HG03469 (cell line): ENCODE results near the gene SDC1.

Source experiments
- ATAC-seq: cut with Tn5 transposase; IDR thresholded peaks from one replicate; pipeline ENCODE4 v1.9.1; 2021; ENCODE audit warnings: mild to moderate bottlenecking, moderate library complexity, moderate number of reproducible peaks; ENCODE audit not compliant: unreplicated experiment

Gene SDC1

DNA sequence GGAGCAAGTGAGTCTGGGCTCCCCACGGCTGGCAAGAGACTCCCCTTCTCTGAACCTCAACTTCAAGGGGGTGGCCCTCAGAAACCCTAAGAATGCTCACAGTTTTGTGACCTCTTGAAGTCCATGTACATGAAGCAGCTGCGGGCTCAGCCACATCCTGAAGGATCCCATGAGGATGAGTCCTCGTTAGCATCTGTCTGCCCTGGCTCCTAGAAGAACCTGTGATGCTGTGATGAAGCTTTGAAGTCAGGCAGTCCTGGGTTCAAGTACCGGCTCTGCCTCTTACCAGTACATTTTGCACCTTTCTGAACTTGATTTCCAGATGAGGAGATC is 38.1 kb downstream of the SDC1 start:
- ATAC-seq: no peak

DNA sequence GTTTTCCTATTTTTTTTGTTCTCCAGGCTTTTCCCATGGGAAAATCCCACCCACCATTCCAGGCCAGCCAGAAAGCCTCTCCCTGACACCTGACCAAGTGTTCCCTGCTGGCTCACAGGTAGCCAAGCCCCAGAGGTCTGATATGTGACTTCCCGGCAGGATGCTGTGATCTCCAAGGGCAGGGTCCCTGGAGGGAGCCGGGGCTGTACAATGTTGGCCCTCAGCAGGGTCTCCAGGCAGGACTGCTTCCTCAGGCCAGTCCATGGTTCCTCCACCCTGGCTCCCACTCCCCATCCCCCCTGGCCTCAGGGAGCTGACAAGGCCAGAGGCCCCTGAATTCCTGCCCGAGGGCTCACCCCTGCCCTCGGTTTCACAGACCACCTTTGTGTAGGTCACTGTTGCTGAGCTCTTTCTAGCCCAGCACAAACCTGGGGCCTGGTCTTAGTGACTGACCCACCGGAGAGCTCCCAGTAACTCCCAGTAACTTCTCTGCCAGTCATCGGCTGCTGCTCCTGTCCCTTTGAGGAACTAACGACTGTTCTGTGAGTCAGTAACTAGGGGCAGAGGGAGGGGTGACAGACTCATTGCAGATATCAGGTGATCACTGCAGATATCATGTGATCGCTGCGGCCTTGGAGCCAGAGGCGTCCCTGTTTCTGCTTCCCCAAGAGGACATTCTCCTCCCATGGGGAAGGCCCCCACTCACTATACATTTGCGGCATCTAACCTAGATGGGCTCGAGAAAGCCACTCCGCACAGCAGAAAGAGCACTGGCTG is 38.7 kb downstream of the SDC1 start:
- ATAC-seq: no peak

DNA sequence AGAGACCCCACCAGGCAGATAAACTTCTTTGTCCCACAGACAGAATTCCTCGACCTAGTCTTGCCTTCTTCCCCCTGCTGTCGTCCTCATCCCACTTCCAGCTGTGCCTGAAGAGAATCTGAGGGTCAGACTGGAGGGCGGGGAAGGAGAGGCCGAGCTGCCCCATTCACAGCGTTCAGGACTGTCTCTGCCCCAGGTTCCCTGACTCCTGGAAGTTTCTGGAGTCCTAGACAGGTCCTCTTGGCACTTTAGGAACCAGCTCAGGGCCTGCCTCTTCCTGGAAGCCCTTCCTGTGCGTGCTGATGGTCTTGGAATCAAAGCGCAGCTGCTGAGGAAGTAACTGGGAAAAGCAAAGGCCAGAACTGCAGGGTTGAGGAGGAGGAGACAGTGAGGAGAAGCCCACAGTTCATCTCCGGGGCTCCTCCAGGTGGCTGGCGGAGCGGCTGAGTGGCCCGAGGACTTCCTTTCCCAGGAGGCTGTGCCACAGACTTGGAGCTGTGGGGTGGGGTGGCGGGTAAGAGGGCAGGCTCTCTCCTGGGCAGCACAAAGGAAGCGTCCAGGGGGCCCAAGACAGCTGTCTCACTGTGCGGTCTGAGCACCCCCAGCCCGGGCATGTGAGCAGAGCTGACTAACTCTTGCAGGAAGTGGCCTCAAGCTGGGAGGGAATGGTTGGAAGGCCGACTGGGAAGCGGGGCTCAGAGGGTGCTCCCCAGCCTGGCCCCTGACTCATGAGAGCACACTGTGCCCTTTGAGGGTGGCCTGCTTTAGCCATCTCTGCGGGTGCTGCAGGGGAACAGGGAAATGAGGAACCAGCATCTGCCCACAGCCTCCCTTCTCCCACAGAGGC is 39.5 kb downstream of the SDC1 start:
- ATAC-seq: no peak

DNA sequence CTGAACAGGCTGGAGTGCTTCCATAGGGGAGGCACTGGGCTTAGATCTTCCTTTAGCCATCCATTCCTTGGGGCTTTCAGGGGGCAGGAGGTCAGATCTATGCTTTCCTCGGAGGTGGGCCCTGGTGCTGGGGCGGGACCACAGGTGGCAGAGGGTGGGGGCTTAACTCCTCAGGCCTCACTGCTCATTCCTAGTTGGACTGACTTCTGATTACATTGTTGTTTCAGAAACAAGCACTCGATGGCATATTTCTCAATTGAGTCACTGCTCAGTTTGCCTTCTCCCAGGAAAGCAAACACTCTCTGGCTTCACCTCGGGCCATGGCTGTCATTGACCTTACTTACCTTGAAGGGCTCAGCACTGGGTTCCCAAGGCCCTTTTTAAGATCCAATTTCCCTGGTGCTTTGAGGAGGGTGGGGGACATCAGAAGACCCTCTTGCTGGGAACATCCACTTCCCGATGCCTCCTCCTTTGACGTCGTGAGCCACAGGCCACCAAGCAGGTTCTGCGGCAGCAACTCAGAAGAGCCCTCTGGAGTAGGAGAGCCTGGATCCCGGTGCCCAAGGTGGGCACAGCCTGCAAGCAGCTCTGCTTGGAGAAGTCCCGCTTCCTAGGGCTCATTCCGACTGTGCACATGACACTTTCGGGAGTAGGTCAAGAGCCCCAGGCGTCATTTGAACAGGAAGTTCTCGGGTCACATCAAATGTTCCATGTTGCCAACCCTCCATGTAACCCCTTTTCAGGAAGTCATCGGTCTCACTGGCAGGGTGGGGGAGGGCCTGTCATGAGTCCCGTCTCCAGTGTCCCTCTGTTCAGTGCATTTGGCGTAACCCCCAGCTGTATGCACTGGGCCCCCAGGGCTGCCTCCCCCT is 40.6 kb downstream of the SDC1 start:
- no peak for ATAC-seq

DNA sequence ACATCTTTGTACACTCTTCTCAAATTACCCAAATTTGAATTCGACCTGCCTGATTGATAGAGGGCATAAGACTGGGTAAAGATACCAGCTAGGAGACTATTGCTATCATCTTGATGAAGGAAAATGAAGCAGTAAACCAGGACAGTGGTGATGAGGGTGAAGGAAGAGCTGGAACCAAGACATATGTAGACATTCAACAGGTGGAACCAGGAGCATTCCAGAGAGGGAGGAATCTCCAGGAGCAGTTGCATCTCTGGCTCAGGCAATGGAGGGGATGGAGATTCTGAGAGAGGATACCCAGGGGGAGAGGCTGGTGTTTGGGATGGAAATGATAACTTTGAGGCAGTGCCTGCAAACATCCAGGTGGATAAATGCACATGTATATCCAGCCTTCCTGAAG is 41.6 kb downstream of the SDC1 start:
- ATAC-seq: no peak

DNA sequence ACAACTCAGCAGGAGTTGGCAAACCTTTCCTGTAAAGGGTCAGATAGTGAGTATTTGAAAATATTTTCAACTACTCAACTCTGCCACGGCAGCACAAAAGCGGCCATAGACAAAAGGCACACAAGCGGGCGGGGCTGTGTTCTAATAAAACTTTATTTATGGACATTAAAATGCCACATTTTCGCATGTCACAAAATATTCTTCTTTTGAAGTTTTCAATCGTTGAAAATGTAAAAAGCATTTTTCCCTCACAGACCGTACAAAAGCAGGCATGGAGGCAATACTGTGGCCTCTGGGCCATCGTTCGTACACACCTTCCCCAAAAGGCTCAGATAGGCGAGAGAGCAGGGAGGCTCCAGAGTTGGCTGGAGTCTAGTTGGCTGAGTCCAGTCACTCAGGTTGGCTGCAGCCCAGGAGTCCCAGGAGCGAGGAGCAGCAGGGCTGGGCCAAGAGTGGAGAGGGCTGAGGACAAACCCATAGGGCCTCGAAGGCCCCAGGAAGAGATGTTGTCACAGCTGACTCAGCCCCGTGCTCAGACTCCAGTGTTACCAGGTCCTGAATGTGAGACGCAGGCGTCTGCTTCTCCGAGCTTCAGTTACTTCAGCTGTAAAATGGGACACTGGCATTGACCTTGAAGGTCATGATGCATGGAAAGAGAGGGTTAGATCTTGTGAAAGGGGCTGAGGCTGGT is 42.5 kb downstream of the SDC1 start:
- ATAC-seq: no peak

DNA sequence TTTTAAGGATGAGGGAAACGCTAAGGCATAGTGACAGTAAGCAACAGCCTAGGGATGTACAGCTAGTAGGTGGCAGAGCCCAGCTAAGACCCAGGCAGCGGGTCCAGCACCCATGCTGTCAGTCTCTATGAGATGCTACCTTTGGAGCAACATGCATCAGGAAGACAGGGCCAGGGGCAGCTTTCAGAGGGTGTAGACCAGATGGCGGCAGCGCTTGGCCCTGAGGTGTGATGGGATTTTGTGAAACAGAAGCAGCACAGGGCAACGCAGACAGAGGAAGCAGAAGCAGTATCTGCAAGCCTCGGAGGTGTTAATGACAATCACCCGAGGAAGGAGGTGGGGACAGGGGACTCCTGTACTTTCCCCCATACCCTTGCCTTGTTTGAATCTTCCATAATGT is 43.2 kb downstream of the SDC1 start:
- ATAC-seq: no peak

DNA sequence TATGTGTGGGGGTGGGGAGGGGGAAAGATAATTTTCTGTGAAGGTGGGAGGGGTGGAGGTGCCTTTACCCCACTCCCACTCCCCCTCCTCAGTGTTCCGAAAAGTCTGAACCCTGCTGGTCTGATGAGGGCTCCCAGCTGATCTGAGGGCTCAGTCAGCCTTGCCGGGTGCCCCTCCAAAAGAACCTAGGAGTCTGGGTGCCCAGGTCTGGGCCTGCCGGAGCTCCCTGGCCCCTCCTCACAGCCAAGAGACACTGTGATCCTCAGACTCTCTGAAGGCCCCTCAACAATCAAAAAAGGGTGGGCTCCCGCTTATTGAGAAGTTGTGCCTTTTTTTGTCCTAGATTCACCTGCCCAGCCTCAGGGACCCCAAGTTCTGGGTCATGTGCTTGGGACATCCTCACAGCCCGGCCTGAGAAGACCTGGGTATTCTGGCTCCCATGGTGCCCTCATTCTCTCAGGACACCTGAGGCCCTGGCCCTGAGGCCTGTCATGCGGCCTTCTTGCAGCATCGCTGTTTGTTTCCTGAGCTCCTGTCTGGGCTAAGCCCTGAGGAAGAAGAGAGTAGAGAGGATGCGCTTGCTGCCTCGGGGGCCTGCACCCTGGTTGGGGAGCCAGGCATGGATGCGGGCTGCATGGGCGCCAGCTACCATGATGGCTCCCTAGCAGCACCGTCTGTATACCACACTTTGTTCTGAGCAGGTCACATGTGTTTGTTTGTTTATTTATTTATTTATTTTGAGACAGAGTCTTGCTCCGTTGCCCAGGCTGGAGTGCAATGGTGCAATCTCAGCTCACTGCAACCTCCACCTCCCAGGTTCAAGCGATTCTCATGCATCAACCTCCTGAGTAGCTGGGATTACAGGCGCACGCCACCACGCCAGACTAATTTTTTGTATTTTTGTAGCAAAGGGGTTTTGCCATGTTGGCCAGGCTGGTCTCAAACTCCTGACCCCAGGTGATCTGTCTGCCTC is 44.0 kb downstream of the SDC1 start:
- no peak for ATAC-seq

DNA sequence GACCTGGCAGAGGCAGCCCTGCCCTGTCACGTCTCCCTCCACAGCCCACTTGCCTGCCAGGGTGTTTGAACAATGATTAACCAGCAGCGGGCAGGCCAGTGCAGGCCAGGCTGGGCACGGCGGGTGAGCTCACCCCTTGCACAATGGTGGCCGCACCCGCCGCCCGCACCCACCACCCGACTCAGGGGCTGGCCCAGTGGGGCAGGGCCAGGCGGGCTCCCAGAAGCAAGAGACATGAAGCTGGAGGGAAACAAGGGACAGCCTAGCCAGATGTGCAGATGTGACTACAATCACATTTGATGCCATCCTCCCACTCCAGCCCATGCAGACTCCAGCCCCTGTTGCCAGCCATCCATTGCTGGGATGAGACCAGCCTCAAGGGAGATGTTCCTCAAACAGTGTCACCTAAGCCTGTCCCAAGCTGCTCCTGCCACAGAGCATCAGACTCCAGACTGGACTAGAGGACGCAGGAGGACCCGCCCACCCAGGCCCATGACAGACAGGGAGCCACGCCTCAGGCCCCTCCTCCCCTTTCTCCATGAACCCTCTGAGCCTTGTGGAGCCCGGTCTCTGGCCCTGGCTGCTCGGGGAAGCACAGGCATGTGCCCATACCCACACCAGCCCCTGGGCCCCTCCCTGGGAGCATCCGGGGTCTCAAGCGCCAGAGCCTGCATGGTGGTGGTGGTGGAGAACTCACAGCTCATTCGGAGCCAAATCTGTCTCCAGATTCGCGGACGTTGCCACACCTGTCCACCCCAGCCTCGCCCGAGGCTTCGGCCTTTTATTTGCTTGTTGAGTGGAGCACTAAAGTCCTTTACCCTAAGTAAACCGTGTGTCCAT is 45.0 kb downstream of the SDC1 start:
- ATAC-seq: no peak

DNA sequence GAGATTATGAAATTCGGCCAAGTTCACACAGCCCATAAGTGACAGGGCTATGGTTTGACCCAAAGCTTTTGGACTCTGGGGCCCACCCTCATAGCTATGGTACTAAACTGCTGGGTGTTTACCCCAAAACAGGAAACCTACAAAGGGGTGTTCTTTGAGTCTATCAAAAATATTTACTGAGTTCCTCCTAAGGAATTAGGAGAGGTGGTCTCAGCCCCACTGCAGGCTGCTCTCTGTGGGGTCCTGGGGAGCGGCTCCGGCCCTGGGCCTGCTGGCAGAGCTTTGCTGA is 45.5 kb downstream of the SDC1 start:
- ATAC-seq: no peak

DNA sequence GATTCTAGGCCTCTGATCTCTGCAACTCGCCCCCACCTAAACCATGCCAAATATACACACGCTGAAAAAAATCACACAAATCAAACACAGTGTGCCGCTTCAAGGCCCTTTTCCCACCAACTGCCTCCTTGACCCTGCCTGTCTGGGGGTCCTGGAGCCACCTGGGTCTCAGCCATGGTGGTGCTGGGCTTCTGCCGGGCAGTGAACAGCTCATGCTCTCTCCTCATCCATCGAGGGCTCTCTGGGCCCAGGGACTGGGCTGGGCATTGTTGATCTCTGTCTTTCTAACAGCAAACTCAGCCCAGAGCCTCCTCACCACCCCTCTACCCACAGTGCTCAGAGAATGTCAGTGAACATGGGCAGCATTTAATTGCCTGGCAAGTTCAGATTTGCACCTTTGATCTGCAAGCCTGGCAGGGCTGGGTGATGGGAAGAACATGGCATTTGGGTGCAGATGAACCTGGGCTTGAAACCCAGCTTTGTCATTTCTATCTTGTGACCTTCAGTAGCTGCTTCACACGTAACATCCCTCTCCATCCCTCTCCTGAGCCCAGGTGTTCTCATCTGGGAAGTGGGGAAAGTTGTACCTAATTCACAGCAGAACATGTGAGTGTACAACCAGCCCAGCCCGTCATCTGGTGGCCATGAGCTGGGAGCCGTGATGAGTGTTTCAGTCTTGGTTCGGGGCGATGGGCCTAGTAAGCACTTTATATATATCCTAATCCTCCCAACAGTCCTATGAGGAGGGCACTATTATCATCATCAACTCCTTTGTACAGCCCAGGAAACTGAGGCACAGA is 46.1 kb downstream of the SDC1 start:
- ATAC-seq: no peak

DNA sequence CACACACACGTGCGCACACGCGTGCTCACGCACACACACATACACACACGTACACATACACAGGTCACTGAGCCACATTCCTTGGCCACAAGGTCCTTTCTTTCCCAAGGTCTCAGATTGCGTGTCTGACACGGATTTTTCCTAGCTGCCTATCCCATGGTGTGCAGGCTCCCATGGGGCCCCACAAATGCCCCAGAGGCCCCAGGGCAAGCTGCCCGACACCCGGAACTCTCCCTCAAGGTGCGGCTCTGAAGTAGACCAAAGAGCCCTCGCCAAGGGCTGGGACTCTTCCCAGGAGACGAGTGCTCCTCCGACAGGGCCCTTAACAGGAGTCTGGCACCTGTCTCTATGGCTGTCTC is 46.7 kb downstream of the SDC1 start:
- ATAC-seq: no peak

DNA sequence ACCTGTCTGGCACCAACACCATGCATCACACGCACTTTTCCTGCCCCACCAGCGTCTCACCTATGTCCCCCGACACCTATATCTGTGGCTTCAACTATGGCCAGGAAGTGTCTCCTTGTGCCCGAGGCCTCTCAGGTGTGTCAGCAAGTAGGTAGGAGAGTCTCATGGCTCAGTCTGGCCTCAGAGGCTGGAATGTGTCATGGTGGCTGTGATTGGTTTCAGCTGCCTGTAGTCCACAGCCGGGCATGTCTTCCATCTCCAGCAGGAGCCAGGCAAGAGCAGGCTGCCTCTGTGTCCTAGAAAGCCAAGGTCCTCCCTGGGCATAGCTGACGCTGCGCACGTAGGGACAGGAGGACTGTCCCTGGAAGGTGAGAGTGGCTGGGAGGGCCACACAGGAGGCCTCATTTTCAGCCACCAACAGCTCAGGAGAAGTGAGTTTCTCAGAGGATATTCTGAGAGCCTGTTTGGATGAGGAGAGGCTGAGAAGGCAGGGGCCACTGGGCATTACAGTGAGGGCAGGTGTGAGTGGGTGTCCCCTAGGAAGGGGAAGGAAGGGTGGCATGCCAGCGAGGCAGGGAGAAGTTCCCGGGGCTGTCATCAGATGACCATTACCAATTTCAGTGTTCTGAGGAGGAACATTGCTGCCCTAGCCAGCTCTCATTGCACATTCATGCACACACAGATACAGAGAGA is 47.2 kb downstream of the SDC1 start:
- no peak for ATAC-seq

DNA sequence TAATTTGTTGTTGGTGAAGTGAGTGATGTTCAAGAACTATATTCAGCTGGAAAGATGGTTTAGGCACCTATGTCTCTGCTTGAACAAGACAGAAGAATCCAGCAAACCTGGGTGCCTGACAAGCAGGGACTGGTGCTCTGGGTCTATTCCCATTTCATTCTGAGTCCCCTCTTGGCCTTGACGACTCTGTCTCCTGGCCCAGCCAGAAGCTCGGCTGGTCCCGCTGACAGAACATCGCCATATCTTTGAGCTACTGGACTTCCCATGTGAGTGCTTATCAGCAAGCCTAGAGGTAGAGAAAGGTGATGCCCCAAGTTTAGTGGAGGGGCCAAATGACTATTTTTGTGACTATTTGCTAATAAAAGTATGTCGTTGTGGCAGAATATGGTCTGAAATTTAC is 48.2 kb downstream of the SDC1 start:
- no peak for ATAC-seq

DNA sequence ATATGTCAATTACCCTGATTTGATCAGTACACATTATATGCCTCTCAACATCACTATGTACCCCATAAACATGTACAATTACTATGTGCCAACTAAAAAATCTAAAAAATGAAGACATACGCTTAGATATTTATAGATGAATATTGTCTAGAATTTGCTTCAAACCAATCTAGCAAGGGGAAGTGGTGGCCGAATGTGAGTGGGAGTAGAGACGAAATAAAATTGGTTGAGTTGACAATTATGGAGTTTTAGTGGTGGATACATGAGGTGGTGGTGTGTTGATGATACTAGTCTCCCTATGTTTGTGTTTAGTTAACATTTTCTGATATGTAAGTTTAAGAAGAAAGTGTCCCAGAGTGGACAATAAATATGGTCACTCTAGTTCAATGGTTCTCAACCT is 49.0 kb downstream of the SDC1 start:
- ATAC-seq: no peak

DNA sequence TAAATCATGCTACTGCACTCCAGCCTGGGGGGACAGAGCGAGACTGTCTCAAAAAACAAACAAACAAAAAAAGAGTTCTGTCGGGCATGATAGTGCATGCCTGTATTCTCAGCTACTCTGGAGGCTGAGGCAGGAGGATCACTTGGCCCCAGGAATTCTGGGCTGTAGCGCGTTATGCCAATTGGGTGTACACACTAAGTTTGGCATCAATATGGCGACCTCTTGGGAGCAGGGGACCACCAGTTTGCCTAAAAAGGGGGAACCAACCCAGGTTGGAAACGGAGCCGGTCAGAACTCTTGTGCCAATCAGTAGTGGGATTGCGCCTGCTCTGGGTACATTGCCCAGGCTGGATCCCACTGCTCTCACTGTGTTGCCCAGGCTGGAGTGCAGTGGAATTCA is 49.7 kb downstream of the SDC1 start:
- no peak for ATAC-seq

DNA sequence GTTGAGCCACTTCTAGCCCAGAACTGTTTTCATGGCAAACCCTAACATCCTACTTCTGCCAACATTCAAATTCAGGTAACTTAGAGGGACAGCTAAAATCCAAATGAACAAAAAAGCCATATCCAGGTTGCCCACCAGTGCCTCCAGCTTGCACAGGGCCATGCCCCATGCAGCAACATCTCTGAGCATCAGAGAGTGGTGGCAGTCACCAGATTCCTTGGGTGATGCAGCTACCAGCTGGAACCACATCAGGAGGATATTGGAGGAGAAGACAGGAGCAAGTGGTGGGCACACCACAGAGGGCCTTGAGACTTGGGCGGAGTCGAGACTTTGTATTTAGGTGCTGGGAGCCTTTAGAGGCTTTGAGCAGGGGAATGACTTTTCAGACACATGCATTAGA is 50.5 kb downstream of the SDC1 start:
- no peak for ATAC-seq
